HepG2 (cell line): ENCODE data around the gene DUS1L. TPM values are rescaled to one million over a fixed set of nuclear protein-coding genes. Genes with fewer than 3 reads are reported as not detected.

Experiments used
- KDM2A ChIP-seq: sonication (generic); formaldehyde crosslinking; IDR thresholded peaks from 2 replicates; pipeline ENCODE4 v1.4.0; 2020; ENCODE audit warnings: low read depth, missing genetic modification reagents, borderline replicate concordance
- KIAA2018 ChIP-seq: sonication (generic); formaldehyde crosslinking; IDR thresholded peaks from 2 replicates; pipeline ENCODE4 v1.5.0; 2020; ENCODE audit warnings: mild to moderate bottlenecking, missing genetic modification reagents, borderline replicate concordance
- NCOA5 ChIP-seq: sonication (generic); formaldehyde crosslinking; IDR thresholded peaks from 2 replicates; pipeline ENCODE4 v1.4.0; 2020; ENCODE audit warnings: missing genetic modification reagents
- TARDBP ChIP-seq: sonication (generic); formaldehyde crosslinking; IDR thresholded peaks from 2 replicates; pipeline ENCODE4 v1.8.0; 2022; ENCODE audit warnings: mild to moderate bottlenecking, missing genetic modification reagents
- TGIF2 ChIP-seq: IDR thresholded peaks from 2 replicates; pipeline ENCODE4 v1.6.1; 2016; ENCODE audit warnings: control low read depth, missing compliant biosample characterization
- ZBTB34 ChIP-seq: sonication (generic); formaldehyde crosslinking; IDR thresholded peaks from 2 replicates; pipeline ENCODE4 v1.8.0; 2022; ENCODE audit warnings: mild to moderate bottlenecking, missing genetic modification reagents
- ZNF296 ChIP-seq: sonication (generic); formaldehyde crosslinking; conservative IDR thresholded peaks from 2 replicates; pipeline ENCODE4 v1.5.0; 2020; ENCODE audit warnings: mild to moderate bottlenecking, missing genetic modification reagents
- ZNF496 ChIP-seq: sonication (generic); formaldehyde crosslinking; IDR thresholded peaks from 2 replicates; pipeline ENCODE4 v1.8.1; 2023; ENCODE audit warnings: mild to moderate bottlenecking, moderate library complexity, missing genetic modification reagents; ENCODE audit not compliant: insufficient replicate concordance
- ZNF547 ChIP-seq: sonication (generic); formaldehyde crosslinking; IDR thresholded peaks from 2 replicates; pipeline ENCODE4 v1.5.1; 2020; ENCODE audit warnings: mild to moderate bottlenecking, missing genetic modification reagents
- ZNF605 ChIP-seq: sonication (generic); formaldehyde crosslinking; IDR thresholded peaks from 2 replicates; pipeline ENCODE4 v1.8.0; 2022; ENCODE audit warnings: mild to moderate bottlenecking, missing genetic modification reagents
- ZNF737 ChIP-seq: sonication (generic); formaldehyde crosslinking; IDR thresholded peaks from 2 replicates; pipeline ENCODE4 v1.5.0; 2020; ENCODE audit warnings: missing genetic modification reagents, mild to moderate bottlenecking, borderline replicate concordance
- ZNF777 ChIP-seq: sonication (generic); formaldehyde crosslinking; IDR thresholded peaks from 2 replicates; pipeline ENCODE4 v1.4.0; 2020; ENCODE audit warnings: missing genetic modification reagents
- ZNF879 ChIP-seq: sonication (generic); formaldehyde crosslinking; IDR thresholded peaks from 2 replicates; pipeline ENCODE4 v1.8.1; 2023; ENCODE audit warnings: missing genetic modification reagents
- polyA plus RNA-seq, 8 experiments: library from polyadenylated mRNA; depleted of rRNA in 3 of 8; stranded (reverse) in 7 of 8; unstranded in 1 of 8; fragments of >200 nt; fragmentation: Illumina TruSeq in 4 of 8; extraction: Trizol in 4 of 8; gene quantifications; 2 replicates each; pipeline versions ENCODE4 v1.2.1 to v1.2.3, GENCODE V29; 2011 to 2016; ENCODE audit warnings: low read depth in 4 of 8, missing spikeins in 1 of 8, mixed read lengths in 1 of 8; ENCODE audit not compliant: insufficient read depth in 1 of 8
- total RNA-seq, 5 experiments: library from RNA; depleted of rRNA; stranded (reverse); fragments of >200 nt; fragmentation: Illumina TruSeq; extraction: Trizol; gene quantifications; 2 replicates each; pipeline ENCODE4 v1.2.3, GENCODE V29; 2016; ENCODE audit warnings: low read depth in 1 of 5
- TF ChIP-seq, protein P1 (sequence below): sonication (generic); formaldehyde crosslinking; IDR thresholded peaks from 2 replicates; pipeline ENCODE4 v1.8.0; 2023; ENCODE audit warnings: mild to moderate bottlenecking, missing genetic modification reagents

Gene DUS1L
- total and polyA plus RNA-seq, 2 of the 13 experiments (the other 11 are each of a cell fraction or from before 2014, with no cell fraction given), result 81.0 to 109 TPM

DNA sequence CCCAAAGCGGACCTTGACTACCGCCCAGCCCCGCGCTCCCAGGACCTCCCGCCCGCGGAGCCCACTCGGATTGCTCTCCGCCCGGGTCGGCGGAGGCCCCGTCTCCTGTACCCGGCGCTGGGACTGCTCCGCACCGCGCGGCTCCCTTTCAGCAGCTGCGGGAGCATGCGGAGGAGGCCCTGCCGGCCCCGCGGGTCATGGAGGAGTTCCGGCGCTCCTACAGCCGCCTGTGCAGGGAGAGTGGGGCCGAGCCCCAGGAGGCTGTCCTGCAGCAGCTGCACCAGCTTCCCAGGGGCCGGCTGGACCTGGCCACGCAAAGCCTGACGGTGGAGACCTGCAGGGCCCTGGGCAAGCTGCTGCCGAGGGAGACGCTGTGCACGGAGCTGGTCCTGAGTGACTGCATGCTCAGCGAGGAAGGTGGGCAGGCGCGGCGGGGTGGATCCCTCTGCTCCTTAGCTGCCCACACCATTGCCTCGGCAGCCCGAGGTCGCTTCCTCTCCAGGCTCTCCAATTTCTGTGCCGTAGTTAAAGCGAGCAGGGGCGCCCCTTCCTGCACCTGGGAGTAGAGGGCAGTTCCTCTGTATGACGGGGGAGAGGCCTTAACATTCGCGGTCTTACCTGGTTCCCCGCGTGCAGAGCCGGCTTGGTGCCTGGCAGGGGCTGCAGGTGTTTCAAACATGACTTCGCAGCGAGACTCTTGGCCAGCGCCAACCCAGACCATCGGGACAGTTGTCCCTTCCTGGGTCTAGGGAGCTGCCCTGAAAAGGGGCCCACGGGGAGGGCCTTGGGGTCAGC is 42.0 kb downstream of the DUS1L start (continued):
- TF ChIP-seq KIAA2018 (CRISPR knock-in tag) (0 out of 2 replicates have a peak, but pooled peaks have one; percentile 33), ZNF547 (CRISPR knock-in tag) (0 out of 2 replicates have a peak, but pooled peaks have one; percentile 3), TARDBP (CRISPR knock-in tag) (peak; percentile 18; the same call in 1 of the 2 replicates), ZNF737 (CRISPR knock-in tag) (no peak), ZNF777 (CRISPR knock-in tag) (0 out of 2 replicates have a peak, but pooled peaks have one; percentile 7), TGIF2 (CRISPR knock-in tag) (peak; percentile 74; the same call in 1 of the 2 replicates), ZNF296 (CRISPR knock-in tag) (0 out of 2 replicates have a peak, but pooled peaks have one; percentile 69), KDM2A (CRISPR knock-in tag) (peak; percentile 21; the same call in 1 of the 2 replicates), ZNF605 (CRISPR knock-in tag) (0 out of 2 replicates have a peak, but pooled peaks have one; percentile 61), ZBTB34 (CRISPR knock-in tag) (peak; percentile 64; the same call in 1 of the 2 replicates), ZNF496 (CRISPR knock-in tag) (no peak), ZNF879 (CRISPR knock-in tag) (0 out of 2 replicates have a peak, but pooled peaks have one; percentile 13), NCOA5 (no peak)
- TF ChIP-seq, protein P1, sequence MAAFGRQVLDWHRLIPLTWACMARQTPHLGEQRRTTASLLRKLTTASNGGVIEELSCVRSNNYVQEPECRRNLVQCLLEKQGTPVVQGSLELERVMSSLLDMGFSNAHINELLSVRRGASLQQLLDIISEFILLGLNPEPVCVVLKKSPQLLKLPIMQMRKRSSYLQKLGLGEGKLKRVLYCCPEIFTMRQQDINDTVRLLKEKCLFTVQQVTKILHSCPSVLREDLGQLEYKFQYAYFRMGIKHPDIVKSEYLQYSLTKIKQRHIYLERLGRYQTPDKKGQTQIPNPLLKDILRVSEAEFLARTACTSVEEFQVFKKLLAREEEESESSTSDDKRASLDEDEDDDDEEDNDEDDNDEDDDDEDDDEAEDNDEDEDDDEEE (CRISPR knock-in tag), result peak; percentile 85; the same call in 1 of the 2 replicates
